ENCODE data around the gene RUNX1.

RUNX1 gene

GRCh38 chr21:34991366-34991957, 57.6 kb downstream of the RUNX1 start:
- no peak for DNase-seq

GRCh38 chr21:34990842-34991241, 58.3 kb downstream of the RUNX1 start:
- no peak for DNase-seq

- no peak for DNase-seq
Observed at GRCh38 chr21:34989337-34990151, 59.6 kb downstream of the RUNX1 start.

- DNase-seq: no peak
Observed at GRCh38 chr21:34988625-34989024, 60.5 kb downstream of the RUNX1 start.

GRCh38 chr21:34988139-34988538, 61.0 kb downstream of the RUNX1 start:
- no peak for DNase-seq

- DNase-seq: no peak
Observed at GRCh38 chr21:34987501-34988072, 61.5 kb downstream of the RUNX1 start.

- peak; percentile 44 for DNase-seq
Observed at GRCh38 chr21:34986561-34987500, 62.3 kb downstream of the RUNX1 start.

- no peak for DNase-seq
Observed at GRCh38 chr21:34984356-34985058, 64.6 kb downstream of the RUNX1 start.

GRCh38 chr21:34983680-34984086, 65.4 kb downstream of the RUNX1 start:
- no peak for DNase-seq

GRCh38 chr21:34981791-34982190, 67.3 kb downstream of the RUNX1 start:
- DNase-seq: no peak

GRCh38 chr21:34980423-34981115, 68.5 kb downstream of the RUNX1 start:
- DNase-seq: no peak

GRCh38 chr21:34979383-34979782, 69.7 kb downstream of the RUNX1 start:
- no peak for DNase-seq

- DNase-seq: no peak
Observed at GRCh38 chr21:34977333-34977732, 71.8 kb downstream of the RUNX1 start.

GRCh38 chr21:34974162-34974981, 74.7 kb downstream of the RUNX1 start:
- no peak for DNase-seq

GRCh38 chr21:34973685-34974084, 75.4 kb downstream of the RUNX1 start:
- no peak for DNase-seq

GRCh38 chr21:34971656-34972055, 77.4 kb downstream of the RUNX1 start:
- no peak for DNase-seq

- DNase-seq: no peak
Observed at GRCh38 chr21:34970566-34970965, 78.5 kb downstream of the RUNX1 start.

GRCh38 chr21:34970167-34970500, 79.0 kb downstream of the RUNX1 start:
- no peak for DNase-seq

GRCh38 chr21:34969423-34970166, 79.5 kb downstream of the RUNX1 start:
- DNase-seq: no peak

Data from CD4-positive, alpha-beta T cell treated with Interferon gamma for 1 hour (primary cell).